GM19193 (cell line): ENCODE measurements around the gene NR4A1.

ENCODE experiments used
- POLR2A ChIP-seq: IDR thresholded peaks from 4 replicates; pipeline ENCODE4 v1.6.1; 2011; ENCODE audit not compliant: insufficient read depth, insufficient read length; ENCODE audit errors: extremely low read depth

The NR4A1 gene

DNA sequence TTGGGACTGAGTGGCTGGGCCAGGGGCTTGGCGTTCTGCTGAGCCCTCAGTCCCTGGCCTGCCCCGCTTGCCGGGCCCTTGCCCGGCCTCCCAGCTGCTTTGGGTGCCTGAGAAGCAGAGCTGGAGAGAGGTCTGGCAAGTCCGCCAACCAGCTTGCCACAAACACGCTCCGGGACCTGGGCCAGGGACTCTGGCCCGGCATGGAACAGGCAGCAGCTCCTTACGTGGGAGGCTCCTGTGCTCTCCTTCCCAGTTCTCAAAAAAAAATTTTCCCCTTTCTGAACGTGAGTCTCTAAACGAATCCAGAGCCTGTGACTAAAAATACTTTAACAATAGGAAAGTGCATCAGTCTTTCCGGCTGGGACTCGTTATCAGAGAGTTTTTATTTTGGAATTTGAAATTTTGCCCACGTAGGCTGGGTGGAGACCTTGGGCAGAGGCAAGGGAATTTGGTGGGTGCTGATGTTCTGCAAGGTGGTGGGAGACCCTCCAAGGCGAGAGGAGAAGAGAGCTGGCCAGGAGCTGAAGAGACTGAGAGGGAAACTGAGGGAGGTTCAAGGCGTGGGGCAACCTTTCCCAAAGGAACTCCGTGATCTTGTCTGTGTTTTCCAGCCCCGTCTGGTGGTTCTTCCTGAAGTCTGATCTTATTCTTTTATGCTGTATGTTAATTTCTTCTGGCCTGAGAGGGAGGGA, 6.8 kb upstream of the NR4A1 start:
- TF ChIP-seq POLR2A = no peak

- TF ChIP-seq POLR2A = peak; percentile 22
Observed at GRCh38 chr12:52045794-52046199, 5.4 kb upstream of the NR4A1 start.

DNA sequence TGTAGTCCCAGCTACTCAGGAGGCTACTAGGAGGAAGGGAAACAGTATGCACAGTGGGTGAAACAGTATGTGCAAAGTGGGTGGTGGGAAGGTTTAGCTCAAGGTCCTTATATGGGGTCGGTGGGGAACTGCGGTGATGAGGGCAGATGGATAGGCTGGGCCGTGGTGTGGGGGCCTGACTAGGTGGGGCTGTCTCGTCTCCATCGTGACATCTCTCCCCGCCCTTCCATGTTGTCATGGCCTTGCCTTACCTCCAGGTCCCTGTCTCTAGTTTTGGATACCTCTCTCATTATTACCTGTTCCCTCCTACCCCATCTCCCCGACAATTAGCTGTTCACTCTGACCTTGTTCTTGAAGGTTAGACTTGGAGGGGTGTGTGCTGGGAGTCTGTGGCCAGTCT, 4.4 kb upstream of the NR4A1 start:
- TF ChIP-seq POLR2A = no peak

- TF ChIP-seq POLR2A = no peak
Observed at GRCh38 chr12:52049286-52049685, 2.0 kb upstream of the NR4A1 start.

GRCh38 chr12:52049688-52050087, 1.6 kb upstream of the NR4A1 start:
- TF ChIP-seq POLR2A = no peak

DNA sequence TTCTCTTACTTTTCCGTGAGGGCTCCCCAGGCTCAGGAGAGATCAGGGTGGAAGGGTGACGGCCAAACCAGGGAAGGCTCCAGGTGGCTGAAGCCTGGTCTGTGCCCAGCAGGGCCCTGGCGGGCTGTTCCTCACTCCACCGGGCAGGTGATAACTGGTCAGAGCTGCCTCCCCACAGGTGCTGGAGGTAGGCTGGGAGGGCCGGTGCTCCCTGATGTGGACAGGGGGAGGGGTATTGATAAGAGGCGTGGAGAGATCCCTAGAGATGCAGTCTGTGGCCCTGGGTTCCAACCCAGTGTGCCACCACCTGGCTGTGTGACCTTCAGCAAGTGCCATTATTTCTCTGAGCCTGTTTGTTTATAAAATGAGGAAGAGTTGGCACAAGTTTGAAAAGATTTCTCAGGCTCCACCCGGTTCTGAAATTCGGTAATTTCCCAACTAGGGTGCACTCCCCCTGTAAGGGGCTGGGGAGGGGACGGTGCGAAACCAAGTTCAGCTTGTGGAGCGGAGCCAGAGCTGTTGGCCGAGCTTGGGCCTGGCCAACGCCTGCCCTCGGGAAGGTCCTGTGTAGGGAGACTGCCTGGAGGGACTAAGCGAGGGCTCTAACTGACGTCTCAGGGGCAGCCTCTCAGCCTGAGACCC, 1.0 kb upstream of the NR4A1 start:
- TF ChIP-seq POLR2A = no peak

GRCh38 chr12:52052468-52053186, 1.4 kb downstream of the NR4A1 start:
- TF ChIP-seq POLR2A = peak; percentile 46

GRCh38 chr12:52053536-52054209, 2.4 kb downstream of the NR4A1 start:
- TF ChIP-seq POLR2A = no peak

- TF ChIP-seq POLR2A = no peak
Observed at GRCh38 chr12:52054231-52054832, 3.1 kb downstream of the NR4A1 start.

DNA sequence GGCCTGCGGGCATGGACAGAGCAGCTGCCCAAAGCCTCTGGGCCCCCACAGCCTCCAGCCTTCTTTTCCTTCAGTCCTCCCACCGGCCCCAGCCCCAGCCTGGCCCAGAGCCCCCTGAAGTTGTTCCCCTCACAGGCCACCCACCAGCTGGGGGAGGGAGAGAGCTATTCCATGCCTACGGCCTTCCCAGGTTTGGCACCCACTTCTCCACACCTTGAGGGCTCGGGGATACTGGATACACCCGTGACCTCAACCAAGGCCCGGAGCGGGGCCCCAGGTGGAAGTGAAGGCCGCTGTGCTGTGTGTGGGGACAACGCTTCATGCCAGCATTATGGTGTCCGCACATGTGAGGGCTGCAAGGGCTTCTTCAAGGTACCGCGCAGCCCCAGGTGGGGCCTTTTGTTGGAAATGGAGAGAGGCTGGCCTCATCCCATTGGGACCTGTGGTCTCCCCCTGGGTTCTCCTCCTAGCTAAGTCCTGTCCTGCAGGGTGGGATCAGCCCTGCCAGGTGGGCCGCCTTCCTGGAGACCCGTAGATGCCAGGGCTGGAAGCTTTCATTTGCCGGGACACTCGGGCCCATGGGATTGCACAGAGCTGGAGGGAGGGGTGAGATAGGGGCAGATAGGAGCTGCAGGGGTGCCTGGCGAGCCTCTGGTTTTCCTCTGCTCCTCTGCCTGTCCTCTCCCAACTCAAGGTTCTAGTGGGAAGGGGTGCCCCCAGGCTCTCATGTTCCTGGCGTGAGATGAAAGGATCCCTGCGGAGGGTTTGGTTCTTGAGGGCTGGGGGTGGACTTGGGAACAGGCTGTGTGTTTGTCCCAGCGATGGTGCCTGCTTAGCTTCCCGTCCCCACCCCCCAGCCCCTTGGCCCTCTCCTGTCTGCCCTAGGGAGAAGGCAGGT, 3.8 kb downstream of the NR4A1 start:
- no peak for TF ChIP-seq POLR2A

DNA sequence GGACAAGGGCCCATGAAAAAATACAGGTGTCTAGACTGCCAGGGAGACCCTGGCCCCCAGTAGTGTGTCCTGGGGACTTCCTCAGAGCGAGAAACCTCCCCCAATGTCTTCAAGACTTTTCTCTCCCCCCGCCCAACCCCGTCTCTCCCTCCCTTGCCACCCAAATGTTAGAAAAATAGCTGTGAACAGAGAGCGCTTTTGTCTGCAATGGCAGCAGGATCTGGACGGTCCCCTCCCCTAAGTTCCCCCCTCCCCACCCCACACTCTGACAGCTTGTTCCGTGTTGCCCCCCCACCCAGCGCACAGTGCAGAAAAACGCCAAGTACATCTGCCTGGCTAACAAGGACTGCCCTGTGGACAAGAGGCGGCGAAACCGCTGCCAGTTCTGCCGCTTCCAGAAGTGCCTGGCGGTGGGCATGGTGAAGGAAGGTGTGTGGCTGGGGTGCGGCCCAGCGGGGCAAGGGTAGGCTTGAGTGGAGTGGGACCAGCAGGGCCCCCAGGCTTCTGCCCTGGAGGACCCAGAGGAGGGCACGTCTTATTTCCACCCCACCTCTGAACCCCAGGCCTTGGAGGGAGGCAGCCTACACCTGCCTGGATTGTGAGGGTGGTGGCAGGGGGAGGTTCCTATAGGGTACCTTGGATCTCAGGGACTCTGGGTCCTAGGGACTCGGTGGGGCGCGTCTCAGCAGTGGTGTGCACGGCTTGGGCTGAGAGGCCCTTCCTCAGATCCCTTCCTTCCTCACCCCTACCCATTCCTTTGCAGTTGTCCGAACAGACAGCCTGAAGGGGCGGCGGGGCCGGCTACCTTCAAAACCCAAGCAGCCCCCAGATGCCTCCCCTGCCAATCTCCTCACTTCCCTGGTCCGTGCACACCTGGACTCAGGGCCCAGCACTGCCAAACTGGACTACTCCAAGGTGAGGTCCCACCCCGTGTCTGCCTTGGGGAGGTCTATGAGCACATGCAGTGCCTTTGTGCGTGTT, 4.8 kb downstream of the NR4A1 start:
- no peak for TF ChIP-seq POLR2A

DNA sequence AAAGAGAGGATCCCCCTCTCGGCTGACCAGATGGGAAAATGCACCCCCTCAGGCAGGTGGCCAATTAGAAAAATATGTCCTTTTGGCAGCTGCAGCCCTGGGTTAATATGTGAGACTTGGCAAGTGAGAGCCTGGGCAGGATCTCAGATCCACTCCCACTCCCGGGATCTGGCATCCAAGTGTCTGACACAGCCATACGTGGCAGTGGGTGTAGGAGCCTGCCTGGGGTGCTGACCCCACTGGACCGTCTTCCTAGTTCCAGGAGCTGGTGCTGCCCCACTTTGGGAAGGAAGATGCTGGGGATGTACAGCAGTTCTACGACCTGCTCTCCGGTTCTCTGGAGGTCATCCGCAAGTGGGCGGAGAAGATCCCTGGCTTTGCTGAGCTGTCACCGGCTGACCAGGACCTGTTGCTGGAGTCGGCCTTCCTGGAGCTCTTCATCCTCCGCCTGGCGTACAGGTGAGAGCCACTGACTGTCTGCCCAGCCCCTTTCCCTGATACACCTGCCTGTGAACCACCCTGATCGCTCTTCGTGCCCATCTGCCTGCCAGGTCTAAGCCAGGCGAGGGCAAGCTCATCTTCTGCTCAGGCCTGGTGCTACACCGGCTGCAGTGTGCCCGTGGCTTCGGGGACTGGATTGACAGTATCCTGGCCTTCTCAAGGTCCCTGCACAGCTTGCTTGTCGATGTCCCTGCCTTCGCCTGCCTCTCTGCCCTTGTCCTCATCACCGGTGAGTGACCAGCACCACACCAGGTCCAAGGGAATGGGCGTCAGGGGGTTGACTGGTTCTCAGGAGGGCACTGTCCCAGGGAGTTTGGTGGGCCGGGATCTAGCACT, 5.8 kb downstream of the NR4A1 start:
- no peak for TF ChIP-seq POLR2A
